ENCODE results near the gene CD1B.

Gene CD1B

GRCh38 chr1:158331106-158331425 is 265 bp downstream of the CD1B start:
- no peaks in the 10 kb centered on the region for H3K36me3 ChIP-seq (ENCODE audit: insufficient read depth, low read length)

GRCh38 chr1:158330391-158331105 is 783 bp downstream of the CD1B start:
- no peak for DNase-seq (ENCODE audit: low read depth, low spot score)
- Histone ChIP-seq H3K9ac (ENCODE audit: insufficient read length) (no peak overlapping the region), H3K9me3 (ENCODE audit: low read depth, low read length) (no peaks in the 10 kb centered on the region), H3K27ac (no peak overlapping the region), H3K4me3 (no peak overlapping the region), H3K36me3 (ENCODE audit: insufficient read depth, low read length) (no peaks in the 10 kb centered on the region)
- TF ChIP-seq FOXP2 (optimal IDR thresholded peaks at IDR 0.05; ENCODE audit: control extremely low read depth, extremely low read length, insufficient read depth): no peak
- TF ChIP-seq EZH2 (IDR thresholded peaks at IDR 0.05): no peak
- no peak for TF ChIP-seq POLR2AphosphoS5 (IDR thresholded peaks at IDR 0.05; ENCODE audit: borderline replicate concordance, low read depth, low read length)

More at GRCh38 chr1:158331106-158331425, 265 bp downstream of the CD1B start:
- no peaks in the 10 kb centered on the region for H3K9me3 ChIP-seq (ENCODE audit: low read depth, low read length)
- H3K27ac ChIP-seq: no peak overlapping the region
- H3K9ac ChIP-seq (ENCODE audit: insufficient read length): no peak overlapping the region
- TF ChIP-seq FOXP2 (optimal IDR thresholded peaks at IDR 0.05; ENCODE audit: control extremely low read depth, extremely low read length, insufficient read depth) (no peak), POLR2AphosphoS5 (IDR thresholded peaks at IDR 0.05; ENCODE audit: borderline replicate concordance, low read depth, low read length) (no peak), EZH2 (IDR thresholded peaks at IDR 0.05) (no peak)
- no peak overlapping the region for H3K4me3 ChIP-seq
- DNase-seq (ENCODE audit: low read depth, low spot score): no peak

- no peak for DNase-seq (ENCODE audit: low read depth, low spot score)
- Histone ChIP-seq H3K27ac (no peak overlapping the region), H3K9ac (ENCODE audit: insufficient read length) (no peak overlapping the region), H3K4me3 (no peak overlapping the region), H3K36me3 (ENCODE audit: insufficient read depth, low read length) (no peaks in the 10 kb centered on the region), H3K9me3 (ENCODE audit: low read depth, low read length) (no peaks in the 10 kb centered on the region)
- TF ChIP-seq POLR2AphosphoS5 (IDR thresholded peaks at IDR 0.05; ENCODE audit: borderline replicate concordance, low read depth, low read length) (no peak), FOXP2 (optimal IDR thresholded peaks at IDR 0.05; ENCODE audit: control extremely low read depth, extremely low read length, insufficient read depth) (no peak), EZH2 (IDR thresholded peaks at IDR 0.05) (no peak)
These were observed 1.6 kb downstream of the CD1B start for GRCh38 chr1:158329733-158330132.

- DNase-seq (ENCODE audit: low read depth, low spot score): no peak
- Histone ChIP-seq H3K4me3 (no peak overlapping the region), H3K9ac (ENCODE audit: insufficient read length) (no peak overlapping the region), H3K36me3 (ENCODE audit: insufficient read depth, low read length) (no peaks in the 10 kb centered on the region), H3K27ac (no peak overlapping the region), H3K9me3 (ENCODE audit: low read depth, low read length) (no peaks in the 10 kb centered on the region)
- no peak for TF ChIP-seq POLR2AphosphoS5 (IDR thresholded peaks at IDR 0.05; ENCODE audit: borderline replicate concordance, low read depth, low read length)
- TF ChIP-seq FOXP2 (optimal IDR thresholded peaks at IDR 0.05; ENCODE audit: control extremely low read depth, extremely low read length, insufficient read depth): no peak
These were observed 2.0 kb downstream of the CD1B start for GRCh38 chr1:158329300-158329699.

- Histone ChIP-seq H3K9ac (ENCODE audit: insufficient read length) (no peak overlapping the region), H3K27ac (no peak overlapping the region), H3K4me3 (no peak overlapping the region), H3K36me3 (ENCODE audit: insufficient read depth, low read length) (no peaks in the 10 kb centered on the region), H3K9me3 (ENCODE audit: low read depth, low read length) (no peaks in the 10 kb centered on the region)
- DNase-seq (ENCODE audit: low read depth, low spot score): no peak
- TF ChIP-seq POLR2AphosphoS5 (IDR thresholded peaks at IDR 0.05; ENCODE audit: borderline replicate concordance, low read depth, low read length) (no peak), EZH2 (IDR thresholded peaks at IDR 0.05) (no peak), FOXP2 (optimal IDR thresholded peaks at IDR 0.05; ENCODE audit: control extremely low read depth, extremely low read length, insufficient read depth) (no peak)
These were observed 2.9 kb downstream of the CD1B start for GRCh38 chr1:158328426-158328825.

- no peak for TF ChIP-seq FOXP2 (optimal IDR thresholded peaks at IDR 0.05; ENCODE audit: control extremely low read depth, extremely low read length, insufficient read depth)
- TF ChIP-seq POLR2AphosphoS5 (IDR thresholded peaks at IDR 0.05; ENCODE audit: borderline replicate concordance, low read depth, low read length): no peak
- TF ChIP-seq EZH2 (IDR thresholded peaks at IDR 0.05): no peak
- no peaks in the 10 kb centered on the region for H3K36me3 ChIP-seq (ENCODE audit: insufficient read depth, low read length)
These were observed 3.9 kb downstream of the CD1B start for GRCh38 chr1:158327481-158327880.

GRCh38 chr1:158324395-158324794 is 6.9 kb downstream of the CD1B start:
- no peak for DNase-seq (ENCODE audit: low read depth, low spot score)
- no peaks in the 10 kb centered on the region for H3K9me3 ChIP-seq (ENCODE audit: low read depth, low read length)
- no peak overlapping the region for H3K27ac ChIP-seq
- no peaks in the 10 kb centered on the region for H3K36me3 ChIP-seq (ENCODE audit: insufficient read depth, low read length)
- no peak overlapping the region for H3K4me3 ChIP-seq
- TF ChIP-seq FOXP2 (optimal IDR thresholded peaks at IDR 0.05; ENCODE audit: control extremely low read depth, extremely low read length, insufficient read depth): no peak
- H3K9ac ChIP-seq (ENCODE audit: insufficient read length): no peak overlapping the region

More at GRCh38 chr1:158327481-158327880, 3.9 kb downstream of the CD1B start:
- DNase-seq (ENCODE audit: low read depth, low spot score): no peak
- Histone ChIP-seq H3K9ac (ENCODE audit: insufficient read length) (no peak overlapping the region), H3K9me3 (ENCODE audit: low read depth, low read length) (no peaks in the 10 kb centered on the region), H3K27ac (no peak overlapping the region), H3K4me3 (no peak overlapping the region)

GRCh38 chr1:158323866-158324265 is 7.5 kb downstream of the CD1B start:
- no peak overlapping the region for H3K27ac ChIP-seq
- H3K9ac ChIP-seq (ENCODE audit: insufficient read length): no peak overlapping the region
- no peaks in the 10 kb centered on the region for H3K36me3 ChIP-seq (ENCODE audit: insufficient read depth, low read length)
- no peak for TF ChIP-seq EZH2 (IDR thresholded peaks at IDR 0.05)
- TF ChIP-seq POLR2AphosphoS5 (IDR thresholded peaks at IDR 0.05; ENCODE audit: borderline replicate concordance, low read depth, low read length): no peak
- no peak for TF ChIP-seq FOXP2 (optimal IDR thresholded peaks at IDR 0.05; ENCODE audit: control extremely low read depth, extremely low read length, insufficient read depth)
- H3K9me3 ChIP-seq (ENCODE audit: low read depth, low read length): no peaks in the 10 kb centered on the region
- no peak for DNase-seq (ENCODE audit: low read depth, low spot score)
- H3K4me3 ChIP-seq: no peak overlapping the region

GRCh38 chr1:158311066-158311465 is 20.3 kb downstream of the CD1B start:
- Histone ChIP-seq H3K9ac (ENCODE audit: insufficient read length) (no peak overlapping the region), H3K27ac (no peak overlapping the region), H3K36me3 (ENCODE audit: insufficient read depth, low read length) (no peaks in the 10 kb centered on the region), H3K4me3 (no peak overlapping the region), H3K9me3 (ENCODE audit: low read depth, low read length) (no peaks in the 10 kb centered on the region)
- no peak for DNase-seq (ENCODE audit: low read depth, low spot score)
- TF ChIP-seq FOXP2 (optimal IDR thresholded peaks at IDR 0.05; ENCODE audit: control extremely low read depth, extremely low read length, insufficient read depth): no peak
- no peak for TF ChIP-seq POLR2AphosphoS5 (IDR thresholded peaks at IDR 0.05; ENCODE audit: borderline replicate concordance, low read depth, low read length)
- no peak for TF ChIP-seq EZH2 (IDR thresholded peaks at IDR 0.05)

Measured in SK-N-MC (cell line).